ENCODE measurements around the gene SCRN2.

DNA sequence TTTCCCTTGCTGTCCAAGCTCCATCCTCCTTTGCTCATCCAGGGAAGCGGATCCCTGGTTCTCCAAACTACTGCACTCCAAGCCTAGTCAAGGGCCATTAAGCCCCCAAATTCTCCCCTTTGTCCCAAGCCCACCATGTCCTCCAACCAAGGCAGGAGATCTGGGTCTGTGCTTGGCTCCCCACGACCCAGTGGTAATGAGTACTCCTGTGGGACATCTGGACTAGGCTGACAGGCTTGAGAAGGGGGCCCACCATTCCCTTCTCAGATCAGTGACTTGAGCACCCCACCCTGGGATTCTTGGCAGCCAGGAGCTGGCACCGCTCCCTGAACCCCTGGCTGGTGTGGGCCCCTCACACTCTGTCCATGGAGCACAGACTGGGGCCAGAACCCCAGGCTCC lies 36.6 kb downstream of the SCRN2 start:
- TF ChIP-seq, protein P1, sequence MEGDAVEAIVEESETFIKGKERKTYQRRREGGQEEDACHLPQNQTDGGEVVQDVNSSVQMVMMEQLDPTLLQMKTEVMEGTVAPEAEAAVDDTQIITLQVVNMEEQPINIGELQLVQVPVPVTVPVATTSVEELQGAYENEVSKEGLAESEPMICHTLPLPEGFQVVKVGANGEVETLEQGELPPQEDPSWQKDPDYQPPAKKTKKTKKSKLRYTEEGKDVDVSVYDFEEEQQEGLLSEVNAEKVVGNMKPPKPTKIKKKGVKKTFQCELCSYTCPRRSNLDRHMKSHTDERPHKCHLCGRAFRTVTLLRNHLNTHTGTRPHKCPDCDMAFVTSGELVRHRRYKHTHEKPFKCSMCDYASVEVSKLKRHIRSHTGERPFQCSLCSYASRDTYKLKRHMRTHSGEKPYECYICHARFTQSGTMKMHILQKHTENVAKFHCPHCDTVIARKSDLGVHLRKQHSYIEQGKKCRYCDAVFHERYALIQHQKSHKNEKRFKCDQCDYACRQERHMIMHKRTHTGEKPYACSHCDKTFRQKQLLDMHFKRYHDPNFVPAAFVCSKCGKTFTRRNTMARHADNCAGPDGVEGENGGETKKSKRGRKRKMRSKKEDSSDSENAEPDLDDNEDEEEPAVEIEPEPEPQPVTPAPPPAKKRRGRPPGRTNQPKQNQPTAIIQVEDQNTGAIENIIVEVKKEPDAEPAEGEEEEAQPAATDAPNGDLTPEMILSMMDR (IDR thresholded peaks at IDR 0.05 in 4 of 5, conservative IDR thresholded peaks at IDR 0.05 in 1 of 5) = no peak
- TF ChIP-seq POLR2A (IDR thresholded peaks at IDR 0.05) = no peak
